Measurements from ENCODE around the gene JAG1. TPM values are rescaled to one million over a fixed set of nuclear protein-coding genes. Genes with fewer than 3 reads are reported as not detected.

The JAG1 gene
- polyA plus RNA-seq, 1 donor (not counting 4 experiments of a cell fraction or from before 2014, with no cell fraction given) = 84.2 TPM

- Histone ChIP-seq H3K9me1 (ENCODE audit: control insufficient read depth, extremely low read depth, insufficient read depth, low read length) (no peaks in the 10 kb centered on the region), H2AFZ (ENCODE audit: control insufficient read depth, low read length) (no peak overlapping the region), H3K79me2 (ENCODE audit: control insufficient read depth, insufficient read depth, low read length) (no peaks in the 10 kb centered on the region), H3K36me3 (ENCODE audit: control insufficient read depth in 2 of 2, extremely low read depth in 1 of 2, insufficient read depth in 2 of 2, low read length in 2 of 2) (no peaks in the 10 kb centered on the region), H3K4me2 (ENCODE audit: control insufficient read depth, extremely low read depth, insufficient read depth, low read depth, low read length) (no peak overlapping the region), H3K4me3 (ENCODE audit: control insufficient read depth in 2 of 3, extremely low read depth in 1 of 3, insufficient read depth in 2 of 3, low read depth in 1 of 3, low read length in 3 of 3) (no peak overlapping the region), H3K9me3 (ENCODE audit: control insufficient read depth, low read depth, low read length) (no peaks in the 10 kb centered on the region), H3K27ac (ENCODE audit: control insufficient read depth, insufficient read depth, low read length) (no peak overlapping the region), H3K27me3 (ENCODE audit: control insufficient read depth, extremely low read depth, insufficient read depth, low read length) (no peaks in the 10 kb centered on the region), H3K4me1 (ENCODE audit: control insufficient read depth, extremely low read depth, insufficient read depth, low read length) (peaks cover 12% of the 10 kb centered on the region), H4K20me1 (ENCODE audit: control insufficient read depth, extremely low read depth, insufficient read depth, low read length) (no peaks in the 10 kb centered on the region), H3K9ac (ENCODE audit: control insufficient read depth, extremely low read depth, insufficient read depth, low read length) (no peak overlapping the region)
- TF ChIP-seq CTCF (optimal IDR thresholded peaks at IDR 0.05 in 1 of 3, IDR thresholded peaks at IDR 0.05 in 1 of 3, conservative IDR thresholded peaks at IDR 0.05 in 1 of 3; ENCODE audit: extremely low read depth in 1 of 3, insufficient read depth in 2 of 3, low read length in 3 of 3) = no peak
- no peak for FAIRE-seq
- dilution Hi-C loops (cut with MboI; ENCODE audit: extremely low pct_ligation_motif_present, low sequenced_read_pairs) = no loop called here
- no peak for DNase-seq (ENCODE audit: low read depth, low spot score)
These were observed 38.2 kb upstream of the JAG1 start for GRCh38 chr20:10711903-10712451.

DNA sequence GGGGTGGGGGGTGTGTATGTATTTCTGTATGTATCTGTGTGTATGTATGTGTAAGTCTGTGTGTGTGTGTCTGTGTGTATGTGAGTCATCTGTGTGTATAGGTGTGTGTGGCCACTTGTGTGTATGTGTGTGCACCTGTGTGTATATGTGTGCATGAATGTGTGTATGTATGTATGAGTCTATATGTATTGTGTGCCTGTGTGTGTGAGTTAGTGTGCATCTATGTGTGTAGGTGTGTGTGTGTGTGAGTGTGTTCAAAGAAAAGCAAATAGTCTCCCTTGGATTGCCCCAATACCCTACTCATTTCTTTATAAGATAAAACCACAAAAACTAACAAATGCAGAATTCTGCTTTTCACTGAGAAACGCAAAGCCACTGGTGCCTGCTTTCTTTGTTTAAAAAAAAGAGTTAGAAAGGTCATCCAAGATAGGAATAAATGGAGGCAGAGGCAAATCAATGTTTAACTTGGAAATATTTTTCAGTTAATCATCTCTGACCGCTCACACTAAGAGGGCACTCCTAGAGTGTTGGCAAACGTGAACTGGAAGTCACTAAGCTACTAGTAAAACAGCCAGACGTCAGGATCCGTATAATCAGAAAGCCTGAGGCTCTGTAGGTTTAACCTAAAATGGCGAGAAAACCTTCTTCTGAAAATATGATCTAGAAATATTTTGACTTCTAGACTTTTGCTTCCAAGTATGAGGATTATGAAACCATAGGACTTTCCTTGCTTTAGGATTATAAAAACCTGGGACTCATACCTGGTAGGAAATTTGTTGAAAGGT lies 37.4 kb upstream of the JAG1 start:
- H3K9me3 ChIP-seq (ENCODE audit: control insufficient read depth, low read depth, low read length) = no peaks in the 10 kb centered on the region
- FAIRE-seq = no peak
- H4K20me1 ChIP-seq (ENCODE audit: control insufficient read depth, extremely low read depth, insufficient read depth, low read length) = no peaks in the 10 kb centered on the region
- no peak overlapping the region for H3K27ac ChIP-seq (ENCODE audit: control insufficient read depth, insufficient read depth, low read length)
- no peaks in the 10 kb centered on the region for H3K9me1 ChIP-seq (ENCODE audit: control insufficient read depth, extremely low read depth, insufficient read depth, low read length)
- TF ChIP-seq CTCF (optimal IDR thresholded peaks at IDR 0.05 in 1 of 3, IDR thresholded peaks at IDR 0.05 in 1 of 3, conservative IDR thresholded peaks at IDR 0.05 in 1 of 3; ENCODE audit: extremely low read depth in 1 of 3, insufficient read depth in 2 of 3, low read length in 3 of 3) (no peak), EZH2 (IDR thresholded peaks at IDR 0.05; ENCODE audit: low read length) (no peak)
- no peak overlapping the region for H3K4me2 ChIP-seq (ENCODE audit: control insufficient read depth, extremely low read depth, insufficient read depth, low read depth, low read length)
- dilution Hi-C loops (cut with MboI; ENCODE audit: extremely low pct_ligation_motif_present, low sequenced_read_pairs) = no loop called here
- H3K27me3 ChIP-seq (ENCODE audit: control insufficient read depth, extremely low read depth, insufficient read depth, low read length) = no peaks in the 10 kb centered on the region
- no peak for DNase-seq (ENCODE audit: low read depth, low spot score)
- no peak overlapping the region for H3K4me3 ChIP-seq (ENCODE audit: control insufficient read depth in 2 of 3, extremely low read depth in 1 of 3, insufficient read depth in 2 of 3, low read depth in 1 of 3, low read length in 3 of 3)
- peaks cover 17% of the 10 kb centered on the region for H3K4me1 ChIP-seq (ENCODE audit: control insufficient read depth, extremely low read depth, insufficient read depth, low read length)
- no peaks in the 10 kb centered on the region for H3K79me2 ChIP-seq (ENCODE audit: control insufficient read depth, insufficient read depth, low read length)
- no peak overlapping the region for H2AFZ ChIP-seq (ENCODE audit: control insufficient read depth, low read length)
- H3K36me3 ChIP-seq (ENCODE audit: control insufficient read depth in 2 of 2, extremely low read depth in 1 of 2, insufficient read depth in 2 of 2, low read length in 2 of 2) = no peaks in the 10 kb centered on the region
- no peak overlapping the region for H3K9ac ChIP-seq (ENCODE audit: control insufficient read depth, extremely low read depth, insufficient read depth, low read length)
